H1 (cell line): ENCODE data around the gene NOC2L. TPM values are rescaled to one million over a fixed set of nuclear protein-coding genes. Genes with fewer than 3 reads are reported as not detected.
A peak's percentile ranks its signal among the peaks of the same experiment; 100 is the strongest.

Source experiments
- CTCF ChIA-PET: fragments of 300-600 bp; sonication (Branson Sonifier 250); formaldehyde crosslinking; loops from one replicate; lab custom pipeline; 2021; ENCODE audit not compliant: partially characterized antibody; lab: Charles Lee
- POLR2A ChIA-PET: fragments of 300-600 bp; sonication (Branson Sonifier 250); formaldehyde crosslinking; loops from one replicate; lab custom pipeline; 2021; ENCODE audit warnings: inconsistent platforms; ENCODE audit not compliant: partially characterized antibody; lab: Charles Lee
- DNase-seq, 2 experiments: peaks; one replicate each; pipeline versions ENCODE4 v3.0.0 to v3.0.0-alpha.2; 2010 to 2022; ENCODE audit warnings: low spot score in 2 of 2, low read depth in 1 of 2, mixed read lengths in 1 of 2
- FAIRE-seq: peaks from 2 replicates; lab custom pipeline; 2011; peaks lifted over from hg19 to GRCh38; lab: Jason Lieb, UNC
- H2AFZ ChIP-seq: 2 replicates; pipeline ENCODE4 v1.8.1; 2012; ENCODE audit warnings: low read length, inconsistent platforms
- H2AK5ac ChIP-seq: 2 replicates; pipeline ENCODE4 v1.6.1; 2013; ENCODE audit warnings: low read depth, low read length
- H2BK120ac ChIP-seq: replicated peaks from 2 replicates; pipeline ENCODE3; 2013; ENCODE audit warnings: low read depth, low read length, inconsistent platforms
- H2BK12ac ChIP-seq: 2 replicates; pipeline ENCODE4 v1.6.1; 2013; ENCODE audit warnings: low read depth, low read length
- H2BK15ac ChIP-seq: 2 replicates; pipeline ENCODE4 v1.6.1; 2013; ENCODE audit warnings: low read length
- H2BK20ac ChIP-seq: 2 replicates; pipeline ENCODE4 v1.6.1; 2013; ENCODE audit warnings: low read length
- H2BK5ac ChIP-seq: 2 replicates; pipeline ENCODE4 v1.6.1; 2013; ENCODE audit warnings: low read depth, low read length
- H3K14ac ChIP-seq: 2 replicates; pipeline ENCODE4 v1.6.1; 2013; ENCODE audit warnings: inconsistent platforms; ENCODE audit not compliant: insufficient read length
- H3K18ac ChIP-seq: 2 replicates; pipeline ENCODE4 v1.6.1; 2013; ENCODE audit warnings: low read length; ENCODE audit errors: extremely low read depth
- H3K23ac ChIP-seq: 2 replicates; pipeline ENCODE4 v1.6.1; 2013; ENCODE audit warnings: inconsistent platforms; ENCODE audit not compliant: insufficient read length
- H3K23me2 ChIP-seq: 2 replicates; pipeline ENCODE4 v1.6.1; 2013; ENCODE audit warnings: low read depth, low read length
- H3K27ac ChIP-seq: 2 replicates; pipeline ENCODE4 v1.6.1; 2011; ENCODE audit warnings: low read depth, low read length, inconsistent platforms
- H3K27me3 ChIP-seq, 4 experiments: replicated peaks in 1 of 4; 1 replicate in 1 of 4; 2 replicates in 3 of 4; pipeline versions ENCODE4 v1.6.1 to v1.8.1; 2011 to 2013; ENCODE audit warnings: low read length in 3 of 4, mild to moderate bottlenecking in 3 of 4, inconsistent platforms in 2 of 4, mixed read lengths in 2 of 4, moderate library complexity in 1 of 4; ENCODE audit not compliant: control insufficient read depth in 3 of 4, insufficient read depth in 3 of 4; ENCODE audit errors: extremely low read depth in 1 of 4
- H3K36me3 ChIP-seq, 4 experiments: 2 replicates each; pipeline versions ENCODE4 v1.6.1 to v1.8.1; 2011 to 2013; ENCODE audit warnings: mild to moderate bottlenecking in 4 of 4, low read length in 3 of 4, moderate library complexity in 2 of 4, control low read depth in 1 of 4, inconsistent platforms in 1 of 4; ENCODE audit not compliant: insufficient read depth in 4 of 4, control insufficient read depth in 2 of 4
- H3K4ac ChIP-seq: replicated peaks from 2 replicates; pipeline ENCODE3; 2013; ENCODE audit warnings: low read length, low read depth, mixed read lengths, inconsistent platforms; ENCODE audit not compliant: insufficient read length
- H3K4me1 ChIP-seq, 4 experiments: replicated peaks in 1 of 4; 1 replicate in 1 of 4; 2 replicates in 3 of 4; pipeline versions ENCODE4 v1.6.1 to v1.8.1; 2011 to 2013; ENCODE audit warnings: low read length in 3 of 4, inconsistent platforms in 2 of 4, mixed read lengths in 1 of 4; ENCODE audit not compliant: insufficient read depth in 4 of 4, control insufficient read depth in 3 of 4
- H3K4me2 ChIP-seq, 2 experiments: 2 replicates each; pipeline versions ENCODE4 v1.6.1 to v1.8.1; 2011 to 2013; ENCODE audit warnings: low read depth in 2 of 2, low read length in 2 of 2, control low read depth in 1 of 2, inconsistent platforms in 1 of 2, mild to moderate bottlenecking in 1 of 2; ENCODE audit not compliant: insufficient read depth in 1 of 2
- H3K4me3 ChIP-seq, 4 experiments: fragments of 200-600, 300-600 bp in 1 of 4; sonication (generic), shearing (Covaris generic), sonication (Bioruptor Twin) in 1 of 4; 2 replicates each; pipeline versions ENCODE4 v1.5.1 to v1.8.1; 2011 to 2016; ENCODE audit warnings: low read length in 4 of 4, low read depth in 3 of 4, control low read depth in 2 of 4, inconsistent platforms in 2 of 4, mild to moderate bottlenecking in 2 of 4, mixed read lengths in 1 of 4, moderate library complexity in 1 of 4; ENCODE audit not compliant: insufficient read depth in 2 of 4; ENCODE audit errors: extremely low read depth in 1 of 4
- H3K56ac ChIP-seq: replicated peaks from 2 replicates; pipeline ENCODE3; 2013; ENCODE audit warnings: low read depth, mild to moderate bottlenecking, mixed read lengths, low read length, inconsistent platforms; ENCODE audit not compliant: insufficient read length
- H3K79me1 ChIP-seq: 2 replicates; pipeline ENCODE4 v1.6.1; 2013; ENCODE audit warnings: low read depth, low read length, control low read depth
- H3K79me2 ChIP-seq, 2 experiments: 2 replicates each; pipeline versions ENCODE4 v1.6.1 to v1.8.1; 2012 to 2013; ENCODE audit warnings: low read length in 2 of 2, mild to moderate bottlenecking in 2 of 2, inconsistent platforms in 1 of 2; ENCODE audit not compliant: insufficient read depth in 2 of 2, control insufficient read depth in 1 of 2
- H3K9ac ChIP-seq, 4 experiments: replicated peaks in 1 of 4; 1 replicate in 1 of 4; 2 replicates in 3 of 4; pipeline versions ENCODE4 v1.6.1 to v1.8.1; 2011 to 2013; ENCODE audit warnings: low read depth in 3 of 4, low read length in 3 of 4, control low read depth in 2 of 4, mild to moderate bottlenecking in 2 of 4, moderate library complexity in 2 of 4, inconsistent platforms in 1 of 4; ENCODE audit errors: extremely low read depth in 1 of 4
- H3K9me3 ChIP-seq, 2 experiments: 2 replicates each; pipeline versions ENCODE4 v1.6.1 to v1.8.1; 2012 to 2013; ENCODE audit warnings: mild to moderate bottlenecking in 2 of 2, moderate library complexity in 2 of 2, control low read depth in 1 of 2, inconsistent platforms in 1 of 2, low read depth in 1 of 2, low read length in 1 of 2, mixed read lengths in 1 of 2; ENCODE audit not compliant: insufficient read depth in 2 of 2
- H4K20me1 ChIP-seq, 2 experiments: replicated peaks in 1 of 2; 2 replicates each; pipeline versions ENCODE3 to v1.8.1; 2011 to 2013; ENCODE audit warnings: inconsistent platforms in 2 of 2, low read length in 2 of 2, mild to moderate bottlenecking in 1 of 2; ENCODE audit not compliant: insufficient read depth in 2 of 2, control insufficient read depth in 1 of 2
- H4K5ac ChIP-seq: 2 replicates; pipeline ENCODE4 v1.6.1; 2013; ENCODE audit warnings: low read length, low read depth, mixed read lengths, inconsistent platforms; ENCODE audit not compliant: insufficient read length
- H4K8ac ChIP-seq: 2 replicates; pipeline ENCODE4 v1.8.0; 2013; ENCODE audit warnings: mild to moderate bottlenecking, moderate library complexity, low read length, inconsistent platforms; ENCODE audit not compliant: insufficient read depth; ENCODE audit errors: extremely low read depth
- H4K91ac ChIP-seq: replicated peaks from 2 replicates; pipeline ENCODE3; 2013; ENCODE audit warnings: low read length, mixed read lengths, inconsistent platforms; ENCODE audit not compliant: insufficient read length
- ASH2L ChIP-seq: fragments of 200-600, 300-600 bp; sonication (generic); IDR thresholded peaks from one replicate; pipeline ENCODE4 v1.7.1; 2017; ENCODE audit warnings: low read length
- CBX8 ChIP-seq: fragments of 300-800, 300-1000 bp; sonication (generic); IDR thresholded peaks from 2 replicates; pipeline ENCODE4 v1.7.1; 2016; ENCODE audit warnings: low read depth, low read length, borderline replicate concordance
- CREB1 ChIP-seq: IDR thresholded peaks from 2 replicates; pipeline ENCODE4 v1.6.1; 2012; ENCODE audit warnings: inconsistent platforms
- EGR1 ChIP-seq: IDR thresholded peaks from 2 replicates; pipeline ENCODE4 v1.6.1; 2011; ENCODE audit warnings: low read depth, low read length, borderline replicate concordance
- HDAC6 ChIP-seq: IDR thresholded peaks from one replicate; pipeline ENCODE4 v1.7.1; 2012; ENCODE audit warnings: low read depth, mild to moderate bottlenecking, inconsistent platforms, low read length, moderate library complexity
- NANOG ChIP-seq: IDR thresholded peaks from 2 replicates; pipeline ENCODE4 v1.6.1; 2011; ENCODE audit warnings: low read length, low read depth, mild to moderate bottlenecking, inconsistent platforms; ENCODE audit not compliant: insufficient read depth, poor library complexity, severe bottlenecking
- PHF8 ChIP-seq: fragments of 200-600 bp; sonication (generic); conservative IDR thresholded peaks from 2 replicates; pipeline ENCODE4 v1.7.1; 2012; ENCODE audit warnings: low read depth, mild to moderate bottlenecking, inconsistent platforms, low read length, moderate library complexity
- POLR2AphosphoS5 ChIP-seq: IDR thresholded peaks from 2 replicates; pipeline ENCODE4 v1.6.1; 2011; ENCODE audit warnings: low read depth, low read length
- RAD21 ChIP-seq, 2 experiments: IDR thresholded peaks in 1 of 2; conservative IDR thresholded peaks in 1 of 2; 2 replicates each; pipeline ENCODE4 v1.6.1; 2011; ENCODE audit warnings: low read depth in 2 of 2, low read length in 2 of 2, improper control_type of control experiment in 1 of 2, inconsistent platforms in 1 of 2, mild to moderate bottlenecking in 1 of 2, moderate library complexity in 1 of 2
- RBBP5 ChIP-seq: IDR thresholded peaks from 2 replicates; pipeline ENCODE4 v1.7.1; 2012; ENCODE audit warnings: low read depth, mild to moderate bottlenecking, inconsistent platforms, low read length, moderate library complexity, borderline replicate concordance
- RXRA ChIP-seq: IDR thresholded peaks from 2 replicates; pipeline ENCODE4 v1.6.1; 2011; ENCODE audit warnings: low read depth, mild to moderate bottlenecking, low read length, moderate library complexity; ENCODE audit not compliant: insufficient read depth
- TBP ChIP-seq: IDR thresholded peaks from 2 replicates; pipeline ENCODE4 v1.6.1; 2011; ENCODE audit warnings: low read depth, low read length, improper control_type of control experiment
- WGBS, 2 experiments: shearing (Covaris generic) in 1 of 2; methylation state at CpG; one replicate each; pipeline versions ENCODE4 v1.1.6 to v1.1.7; 2013 to 2015; ENCODE audit warnings: low lambda C conversion rate in 2 of 2, mixed read lengths in 2 of 2, inconsistent platforms in 1 of 2, low coverage in 1 of 2, missing lambda C conversion rate in 1 of 2; ENCODE audit not compliant: insufficient replicate concordance in 2 of 2, insufficient coverage in 1 of 2, insufficient read length in 1 of 2; ENCODE audit errors: extremely low coverage in 1 of 2, missing lambda C conversion rate in 1 of 2; 5-methylcytosine and 5-hydroxymethylcytosine counted together
- polyA plus RNA-seq, 7 experiments: library from polyadenylated mRNA; depleted of rRNA in 3 of 7; stranded (reverse) in 5 of 7; unstranded in 2 of 7; fragments of >200 nt in 5 of 7; fragments of 200-250 nt in 2 of 7; gene quantifications; 1 replicate in 5 of 7; 2 replicates in 1 of 7; 4 replicates in 1 of 7; pipeline versions ENCODE4 v1.2.1 to v1.2.3, GENCODE V29; 2011 to 2013; ENCODE audit warnings: missing spikeins in 2 of 7, mixed read lengths in 2 of 7
- total RNA-seq: library from RNA; stranded (reverse); fragmentation: NEBNext Ultra II Directional; extraction: Animal tissue kit (Norgen Biotek cat#: 25700); gene quantifications from 2 replicates; pipeline ENCODE4 v1.2.1, GENCODE V29; 2021

NOC2L gene
- total and polyA plus RNA-seq, 2 of the 8 experiments (the other 6 are each of a cell fraction or from before 2014, with no cell fraction given) = 74.7 to 130 TPM

GRCh38 chr1:980602-981395 is 21.7 kb upstream of the NOC2L start:
- no peak overlapping the region for H3K9ac ChIP-seq
- no peak overlapping the region for H3K4ac ChIP-seq
- peaks cover 2% of the 10 kb centered on the region; the same call in 1 of the 2 replicates for H3K23me2 ChIP-seq
- H3K27ac ChIP-seq = no peak overlapping the region
- no peaks in the 10 kb centered on the region for H3K36me3 ChIP-seq
- no peak overlapping the region for H4K91ac ChIP-seq
- WGBS, 2 experiments = 88% methylated on average over 30 of the region's 35 CpGs; no CpG with 5 or more reads in 1 of the 2 experiments
- H3K4me1 ChIP-seq = peaks cover 0 to 5% (median under 1%) of the 10 kb centered on the region in 4 experiments; a peak in 4 of 7 replicates
- FAIRE-seq (no peak), DNase-seq (no peak)
- peak overlapping the region; percentile 28 for H4K8ac ChIP-seq
- H3K9me3 ChIP-seq = no peaks in the 10 kb centered on the region
- H2BK120ac ChIP-seq = no peak overlapping the region
- no peak overlapping the region for H3K23ac ChIP-seq
- no peak overlapping the region for H3K18ac ChIP-seq
- H2AK5ac ChIP-seq = no peak overlapping the region
- no peak overlapping the region for H3K14ac ChIP-seq
- no peak overlapping the region for H3K56ac ChIP-seq
- no peak overlapping the region for H3K4me2 ChIP-seq
- H3K27me3 ChIP-seq = peaks cover 0 to 23% (median 12%) of the 10 kb centered on the region in 4 experiments; a peak in 4 of 7 replicates
- ChIA-PET POLR2A (interaction anchor here (0.8 to 2.4 kb wide), 10 partner anchors 14 to 76 kb away, joined by 3 to 9 read pairs (median 3); partner anchors contain the start of gene HES4), CTCF (interaction anchor here (0.5 to 6.9 kb wide), 17 partner anchors 8 to 310 kb away, joined by 3 to 86 read pairs (median 6); partner anchors contain the start of genes HES4 and ISG15)
- no peak overlapping the region for H2BK20ac ChIP-seq
- no peak overlapping the region for H2BK12ac ChIP-seq
- no peak overlapping the region for H2BK15ac ChIP-seq
- H3K79me2 ChIP-seq = no peaks in the 10 kb centered on the region
- no peak overlapping the region for H2BK5ac ChIP-seq
- no peak overlapping the region for H4K5ac ChIP-seq
- no peak overlapping the region for H3K4me3 ChIP-seq
- no peak overlapping the region for H2AFZ ChIP-seq
- peaks cover 0 to 8% of the 10 kb centered on the region in 2 experiments for H4K20me1 ChIP-seq
- no peaks in the 10 kb centered on the region for H3K79me1 ChIP-seq
- TF ChIP-seq POLR2AphosphoS5 = no peak
- TF ChIP-seq PHF8 = no peak
- TF ChIP-seq CBX8 = no peak
- TF ChIP-seq EGR1 = no peak
- no peak for TF ChIP-seq TBP
- no peak for TF ChIP-seq CREB1
- TF ChIP-seq RBBP5 = no peak
- no peak for TF ChIP-seq NANOG
- TF ChIP-seq HDAC6 = no peak
- no peak for TF ChIP-seq RXRA
- no peak for TF ChIP-seq ASH2L
- no peak for TF ChIP-seq RAD21 (IDR thresholded peaks at IDR 0.05 in 1 of 2, conservative IDR thresholded peaks at IDR 0.05 in 1 of 2; ENCODE audit: low read depth in 2 of 2, low read length in 2 of 2)
